GM23248 (cell line): ENCODE results near the gene ZBTB7C. TPM values are rescaled to one million over a fixed set of nuclear protein-coding genes. Genes with fewer than 3 reads are reported as not detected.
A peak's percentile ranks its signal among the peaks of the same experiment; 100 is the strongest.

ENCODE experiments used
- DNase-seq: peaks from one replicate; pipeline ENCODE4 v3.0.0-alpha.2; 2015
- H2AFZ ChIP-seq: fragments of 200-600 bp; sonication (generic); 2 replicates; pipeline ENCODE4 v1.6.1; 2016; ENCODE audit warnings: antibody characterized with exemption
- H3F3A ChIP-seq: fragments of 200-600 bp; sonication (generic); 2 replicates; pipeline ENCODE4 v1.6.1; 2016; ENCODE audit warnings: mild to moderate bottlenecking, antibody characterized with exemption, mixed run types; ENCODE audit not compliant: insufficient read depth
- H3K27ac ChIP-seq: fragments of 200-600 bp; sonication (generic); 2 replicates; pipeline ENCODE4 v1.5.1; 2016; ENCODE audit warnings: mild to moderate bottlenecking
- H3K27me3 ChIP-seq: fragments of 200-600 bp; sonication (generic); replicated peaks from 2 replicates; pipeline ENCODE4 v1.6.1; 2016; ENCODE audit warnings: mild to moderate bottlenecking; ENCODE audit not compliant: insufficient read depth
- H3K36me3 ChIP-seq: fragments of 200-600 bp; sonication (generic); 2 replicates; pipeline ENCODE4 v1.6.1; 2016; ENCODE audit warnings: low read depth, mild to moderate bottlenecking
- H3K4me1 ChIP-seq: fragments of 200-600 bp; sonication (generic); 2 replicates; pipeline ENCODE4 v1.6.1; 2016; ENCODE audit warnings: mild to moderate bottlenecking; ENCODE audit not compliant: insufficient read depth
- H3K4me2 ChIP-seq: fragments of 200-600 bp; sonication (generic); one replicate; pipeline ENCODE4 v1.6.1; 2016; ENCODE audit warnings: mild to moderate bottlenecking; ENCODE audit not compliant: unreplicated experiment
- H3K4me3 ChIP-seq: fragments of 200-600 bp; sonication (generic); 2 replicates; pipeline ENCODE4 v1.5.1; 2016; ENCODE audit warnings: mild to moderate bottlenecking
- H3K79me2 ChIP-seq: fragments of 200-600 bp; sonication (generic); 2 replicates; pipeline ENCODE4 v1.6.1; 2016; ENCODE audit warnings: mild to moderate bottlenecking; ENCODE audit not compliant: insufficient read depth
- H3K9ac ChIP-seq: fragments of 200-600 bp; sonication (generic); 2 replicates; pipeline ENCODE4 v1.6.1; 2016; ENCODE audit warnings: mild to moderate bottlenecking
- H3K9me2 ChIP-seq: fragments of 200-600 bp; sonication (generic); 2 replicates; pipeline ENCODE4 v1.6.1; 2016; ENCODE audit warnings: mixed run types, mild to moderate bottlenecking, moderate library complexity; ENCODE audit not compliant: insufficient read depth
- H3K9me3 ChIP-seq: fragments of 200-600 bp; sonication (generic); one replicate; pipeline ENCODE4 v1.6.1; 2017; ENCODE audit warnings: low read depth
- H4K20me1 ChIP-seq: fragments of 200-600 bp; sonication (generic); 2 replicates; pipeline ENCODE4 v1.6.0; 2016; ENCODE audit not compliant: insufficient read depth
- EZH2 ChIP-seq: fragments of 200-600 bp; sonication (generic); IDR thresholded peaks from 2 replicates; pipeline ENCODE4 v1.6.1; 2018; ENCODE audit warnings: antibody characterized with exemption, mild to moderate bottlenecking; ENCODE audit not compliant: insufficient read depth, poor library complexity, severe bottlenecking
- EZH2phosphoT487 ChIP-seq: fragments of 200-600 bp; sonication (generic); IDR thresholded peaks from 2 replicates; pipeline ENCODE4 v1.6.1; 2018; ENCODE audit warnings: antibody characterized with exemption, moderate library complexity, mild to moderate bottlenecking, low read depth; ENCODE audit not compliant: insufficient read depth
- WGBS, 2 experiments: methylation state at CpG; one replicate each; pipeline ENCODE4 v1.1.6; 2015 to 2017; ENCODE audit warnings: low lambda C conversion rate in 2 of 2, low coverage in 1 of 2; ENCODE audit errors: missing lambda C conversion rate in 2 of 2; 5-methylcytosine and 5-hydroxymethylcytosine counted together
- in situ Hi-C: fragments of 300-500 bp; cut with MboI; formaldehyde crosslinking; loops from 2 replicates; pipeline ENCODE4 v1.15.0; 2020
- polyA plus RNA-seq: library from polyadenylated mRNA; unstranded; fragments of >200 nt; fragmentation: Nextera tagmentation; extraction: Ambion mirVana; gene quantifications from 2 replicates; pipeline ENCODE4 v1.2.1, GENCODE V29; 2016
- total RNA-seq: library from RNA; depleted of rRNA; stranded (reverse); fragments of >200 nt; shearing (Covaris generic); gene quantifications from 2 replicates; pipeline ENCODE4 v1.2.3, GENCODE V29; 2014

Gene ZBTB7C
- total and polyA plus RNA-seq, 2 experiments from 2014 or later = not detected

GRCh38 chr18:48035556-48035860, 373.7 kb downstream of the ZBTB7C start:
- 84 to 94% methylated on average over 3 of the region's 3 CpGs for WGBS, 2 experiments
- in situ Hi-C loops = no loop called here
- DNase-seq = no peak
- Histone ChIP-seq H3K36me3 (no peaks in the 10 kb centered on the region), H3K4me1 (peaks cover 10% of the 10 kb centered on the region; the same call in 1 of the 2 replicates), H4K20me1 (no peaks in the 10 kb centered on the region), H3K9ac (no peak overlapping the region), H3K4me2 (no peak overlapping the region), H2AFZ (no peak overlapping the region), H3K27ac (no peak overlapping the region), H3K27me3 (no peaks in the 10 kb centered on the region), H3K79me2 (no peaks in the 10 kb centered on the region), H3K9me2 (no peaks in the 10 kb centered on the region), H3K4me3 (no peak overlapping the region), H3K9me3 (no peaks in the 10 kb centered on the region), H3F3A (peaks cover 6% of the 10 kb centered on the region; the same call in 1 of the 2 replicates)
- TF ChIP-seq EZH2 (no peak), EZH2phosphoT487 (no peak)

GRCh38 chr18:48034651-48035555, 374.3 kb downstream of the ZBTB7C start:
- no peaks in the 10 kb centered on the region for H3K9me2 ChIP-seq
- peaks cover 10% of the 10 kb centered on the region; the same call in 1 of the 2 replicates for H3K4me1 ChIP-seq
- H4K20me1 ChIP-seq = no peaks in the 10 kb centered on the region
- TF ChIP-seq EZH2 (no peak), EZH2phosphoT487 (no peak)
- no peak overlapping the region for H3K4me3 ChIP-seq
- WGBS, 2 experiments = 71 to 76% methylated on average over 16 of the region's 16 CpGs
- in situ Hi-C loops = loop anchor here (5.0 kb wide), 1 partner anchor 412 kb away; no protein-coding TSS in a partner anchor
- H2AFZ ChIP-seq = no peak overlapping the region
- H3K36me3 ChIP-seq = no peaks in the 10 kb centered on the region
- H3K9ac ChIP-seq = no peak overlapping the region
- H3K27me3 ChIP-seq = no peaks in the 10 kb centered on the region
- no peaks in the 10 kb centered on the region for H3K9me3 ChIP-seq
- DNase-seq = no peak
- H3K27ac ChIP-seq = no peak overlapping the region
- H3K79me2 ChIP-seq = no peaks in the 10 kb centered on the region
- peaks cover 6% of the 10 kb centered on the region; the same call in 1 of the 2 replicates for H3F3A ChIP-seq
- H3K4me2 ChIP-seq = no peak overlapping the region

- Histone ChIP-seq H3K27me3 (no peaks in the 10 kb centered on the region), H3F3A (peaks cover 6% of the 10 kb centered on the region; the same call in 1 of the 2 replicates), H3K9ac (no peak overlapping the region), H3K9me3 (no peaks in the 10 kb centered on the region), H3K9me2 (no peaks in the 10 kb centered on the region), H3K4me1 (peaks cover 10% of the 10 kb centered on the region; the same call in 1 of the 2 replicates), H3K4me3 (no peak overlapping the region), H3K4me2 (peak overlapping the region; percentile 32), H3K79me2 (no peaks in the 10 kb centered on the region), H2AFZ (no peak overlapping the region), H3K27ac (no peak overlapping the region), H3K36me3 (no peaks in the 10 kb centered on the region), H4K20me1 (no peaks in the 10 kb centered on the region)
- in situ Hi-C loops = loop anchor here (5.0 kb wide), 1 partner anchor 413 kb away; no protein-coding TSS in a partner anchor
- WGBS, 2 experiments = 44 to 45% methylated on average over 9 of the region's 9 CpGs
- peak; percentile 48 for DNase-seq
- TF ChIP-seq EZH2phosphoT487 (no peak), EZH2 (no peak)
These were observed 375.2 kb downstream of the ZBTB7C start for GRCh38 chr18:48033790-48034650.
